ENCODE measurements around the gene NBPF15.
"Not testable (repeated sequence)": the region's sequence is repeated elsewhere in the genome, so short reads cannot be mapped to it uniquely, and the experiment has no call there.

DNA sequence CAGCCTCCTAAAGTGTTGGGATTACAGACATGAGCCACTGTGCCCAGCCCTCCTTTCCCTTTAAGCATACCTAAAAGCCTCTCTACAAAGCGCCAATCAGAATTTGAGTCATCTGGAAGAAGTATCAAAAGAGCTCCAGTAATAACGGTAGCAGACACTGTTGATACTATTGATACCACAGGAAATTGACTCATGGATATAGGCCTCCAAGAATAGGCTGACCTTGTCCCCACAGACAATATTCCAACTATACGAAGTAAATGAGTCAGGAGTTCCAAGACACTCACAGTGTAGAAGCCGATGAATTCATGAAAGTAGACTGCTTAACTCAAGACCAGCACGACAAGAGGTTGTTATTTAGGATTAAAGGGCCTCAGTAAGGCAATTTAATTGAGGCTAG lies 58.7 kb downstream of the NBPF15 start:
- TF ChIP-seq, protein P1, sequence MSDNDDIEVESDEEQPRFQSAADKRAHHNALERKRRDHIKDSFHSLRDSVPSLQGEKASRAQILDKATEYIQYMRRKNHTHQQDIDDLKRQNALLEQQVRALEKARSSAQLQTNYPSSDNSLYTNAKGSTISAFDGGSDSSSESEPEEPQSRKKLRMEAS (IDR thresholded peaks at IDR 0.05; ENCODE audit: low read depth, low read length), result not testable (repeated sequence)
- TF ChIP-seq MYC (IDR thresholded peaks at IDR 0.05; ENCODE audit: low read depth, low read length); CTCF (IDR thresholded peaks at IDR 0.05; ENCODE audit: low read depth, low read length); POLR2A (IDR thresholded peaks at IDR 0.05; ENCODE audit: extremely low read depth, insufficient read length): not testable (repeated sequence)
